ENCODE measurements around the gene ACP2.

DNA sequence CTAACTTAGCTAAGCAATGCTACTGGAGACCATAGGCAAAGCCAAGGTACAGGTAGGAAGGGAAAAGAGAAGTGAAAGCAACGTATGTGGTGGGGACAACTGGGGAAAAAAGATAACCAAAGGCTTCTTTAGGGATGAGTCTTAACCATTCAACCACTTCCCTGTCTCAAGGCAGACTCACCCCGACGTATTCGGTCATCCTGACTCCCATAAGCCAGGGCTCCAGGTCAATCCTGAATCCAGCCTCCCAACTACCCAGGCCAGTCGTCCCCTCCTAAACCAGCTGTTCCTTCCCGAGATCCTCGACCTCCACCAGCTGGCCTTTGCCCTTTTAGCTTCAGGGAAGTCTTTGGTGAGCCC, 330 bp downstream of the ACP2 start:
- TF ChIP-seq, protein P1, sequence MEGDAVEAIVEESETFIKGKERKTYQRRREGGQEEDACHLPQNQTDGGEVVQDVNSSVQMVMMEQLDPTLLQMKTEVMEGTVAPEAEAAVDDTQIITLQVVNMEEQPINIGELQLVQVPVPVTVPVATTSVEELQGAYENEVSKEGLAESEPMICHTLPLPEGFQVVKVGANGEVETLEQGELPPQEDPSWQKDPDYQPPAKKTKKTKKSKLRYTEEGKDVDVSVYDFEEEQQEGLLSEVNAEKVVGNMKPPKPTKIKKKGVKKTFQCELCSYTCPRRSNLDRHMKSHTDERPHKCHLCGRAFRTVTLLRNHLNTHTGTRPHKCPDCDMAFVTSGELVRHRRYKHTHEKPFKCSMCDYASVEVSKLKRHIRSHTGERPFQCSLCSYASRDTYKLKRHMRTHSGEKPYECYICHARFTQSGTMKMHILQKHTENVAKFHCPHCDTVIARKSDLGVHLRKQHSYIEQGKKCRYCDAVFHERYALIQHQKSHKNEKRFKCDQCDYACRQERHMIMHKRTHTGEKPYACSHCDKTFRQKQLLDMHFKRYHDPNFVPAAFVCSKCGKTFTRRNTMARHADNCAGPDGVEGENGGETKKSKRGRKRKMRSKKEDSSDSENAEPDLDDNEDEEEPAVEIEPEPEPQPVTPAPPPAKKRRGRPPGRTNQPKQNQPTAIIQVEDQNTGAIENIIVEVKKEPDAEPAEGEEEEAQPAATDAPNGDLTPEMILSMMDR (IDR thresholded peaks at IDR 0.05) = no peak
- TF ChIP-seq EZH2phosphoT487 (IDR thresholded peaks at IDR 0.05) = no peak
- TF ChIP-seq EZH2 (IDR thresholded peaks at IDR 0.05) = no peak
